ENCODE measurements around the gene CPOX. TPM values are rescaled to one million over a fixed set of nuclear protein-coding genes. Genes with fewer than 3 reads are reported as not detected.

Gene CPOX
- total and polyA plus RNA-seq, 10 of the 15 experiments (the other 5 are each of a cell fraction or from before 2014, with no cell fraction given), result 40.7 to 72.6 (median 64.5) TPM

- TF ChIP-seq ZBTB40 (IDR thresholded peaks at IDR 0.05; ENCODE audit: borderline replicate concordance) (no peak), ZNF384 (IDR thresholded peaks at IDR 0.05; ENCODE audit: borderline replicate concordance, low read depth, low read length) (no peak), RAD21 (IDR thresholded peaks at IDR 0.05; ENCODE audit: insufficient read depth, low read depth, low read length) (0 out of 2 replicates have a peak, but pooled peaks have one; percentile 11), ZBED1 (IDR thresholded peaks at IDR 0.05; ENCODE audit: borderline replicate concordance) (peak; percentile 71; the same call in 1 of the 2 replicates), ATF7 (IDR thresholded peaks at IDR 0.05; ENCODE audit: low read depth) (peak; percentile 51), E2F8 (IDR thresholded peaks at IDR 0.05; ENCODE audit: low read depth, partially characterized antibody) (no peak), SREBF2 (IDR thresholded peaks at IDR 0.05; ENCODE audit: low read length) (no peak), PML (IDR thresholded peaks at IDR 0.05; ENCODE audit: low read length) (no peak; the same call in none of the 2 replicates), ZNF207 (IDR thresholded peaks at IDR 0.05; ENCODE audit: borderline replicate concordance) (no peak), CREB1 (IDR thresholded peaks at IDR 0.05; ENCODE audit: low read depth) (no peak), FOS (IDR thresholded peaks at IDR 0.05; ENCODE audit: borderline replicate concordance, extremely low read depth, insufficient read length) (no peak), SKIL (IDR thresholded peaks at IDR 0.05; ENCODE audit: low read depth, poor library complexity, severe bottlenecking) (peak; percentile 74), JUND (IDR thresholded peaks at IDR 0.05; ENCODE audit: low read depth, low read length) (no peak), SIN3A (IDR thresholded peaks at IDR 0.05; ENCODE audit: low read depth, low read length) (no peak), LARP7 (IDR thresholded peaks at IDR 0.05) (peak; percentile 47; the same call in 1 of the 2 replicates), EP300 (IDR thresholded peaks at IDR 0.05; ENCODE audit: borderline replicate concordance in 1 of 2, control insufficient read depth in 1 of 2, low read depth in 2 of 2, low read length in 2 of 2) (peak; percentile 67 to 79; a peak in 2 of 4 replicates), SMARCA5 (IDR thresholded peaks at IDR 0.05) (no peak), ESRRA (IDR thresholded peaks at IDR 0.05; ENCODE audit: low read length) (no peak), SPI1 (IDR thresholded peaks at IDR 0.05; ENCODE audit: borderline replicate concordance, insufficient read depth, low read depth, low read length) (no peak), SRF (IDR thresholded peaks at IDR 0.05; ENCODE audit: low read depth in 2 of 2, low read length in 2 of 2) (no peak), FOXM1 (IDR thresholded peaks at IDR 0.05; ENCODE audit: low read depth, low read length) (peak; percentile 82), NR2F1 (conservative IDR thresholded peaks at IDR 0.05) (0 out of 2 replicates have a peak, but pooled peaks have one; percentile 27)
Measured at GRCh38 chr3:98557324-98558010, 35.9 kb downstream of the CPOX start (continued).

Data from GM12878 (cell line).